ENCODE data around the gene TTC21B.

Gene TTC21B

DNA sequence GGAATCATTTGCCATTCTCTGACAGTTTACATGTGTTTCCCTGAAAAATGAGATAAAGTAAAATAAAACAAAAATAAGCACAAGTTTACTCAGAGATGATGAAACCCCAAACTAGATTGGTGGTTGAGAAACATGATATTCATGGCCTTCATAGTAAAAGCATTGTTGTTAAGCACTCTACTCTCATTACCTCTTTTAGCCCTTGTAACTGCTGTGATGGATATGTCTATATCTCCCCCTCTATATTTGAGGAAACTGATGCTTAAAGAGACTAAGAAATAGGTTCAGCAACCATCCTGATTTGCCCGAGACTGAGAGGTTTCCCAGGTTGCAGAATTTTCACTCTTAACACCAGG, 125.7 kb downstream of the TTC21B start:
- DNase-seq: no peak

DNA sequence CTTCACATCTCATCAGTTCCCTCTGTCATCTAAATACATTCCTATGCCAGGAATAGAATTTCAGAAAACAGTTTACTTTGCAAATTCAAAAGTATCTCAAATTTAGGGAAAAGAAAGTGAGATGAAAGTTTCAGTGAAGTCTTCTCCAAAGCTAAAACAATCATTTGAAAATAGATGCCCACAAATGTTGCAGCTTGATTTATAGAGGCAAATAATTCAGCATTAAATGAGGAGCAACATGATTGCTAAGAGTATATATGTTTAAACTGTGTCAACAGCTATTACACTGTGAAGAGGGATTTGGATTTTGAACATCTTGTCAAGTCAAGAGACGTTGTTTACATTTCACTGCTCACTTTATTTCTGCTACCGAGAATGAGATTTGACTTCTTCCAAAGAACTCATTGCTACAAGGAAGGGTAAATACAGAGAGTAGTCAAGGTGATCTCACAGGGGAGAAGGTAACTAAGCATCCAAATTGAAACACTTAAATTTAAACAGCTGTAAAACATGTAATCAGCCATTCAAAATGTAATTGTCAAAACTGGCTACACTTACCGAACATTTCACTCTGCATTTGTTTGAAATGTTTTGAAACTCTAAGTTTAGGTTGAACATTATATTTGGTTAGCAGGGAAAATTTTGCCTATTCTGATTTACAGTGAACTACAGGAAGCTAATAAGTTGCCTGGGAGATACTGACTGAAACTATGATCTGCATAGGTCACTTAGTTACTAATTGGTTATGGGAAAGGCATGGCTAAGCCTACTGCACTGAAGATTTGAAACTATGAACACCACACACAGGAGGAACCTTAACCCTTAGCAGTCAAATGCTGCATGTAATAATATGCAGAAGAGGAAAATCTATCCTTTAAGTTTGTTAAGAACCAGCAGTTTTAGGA, 126.3 kb downstream of the TTC21B start:
- DNase-seq: no peak

DNA sequence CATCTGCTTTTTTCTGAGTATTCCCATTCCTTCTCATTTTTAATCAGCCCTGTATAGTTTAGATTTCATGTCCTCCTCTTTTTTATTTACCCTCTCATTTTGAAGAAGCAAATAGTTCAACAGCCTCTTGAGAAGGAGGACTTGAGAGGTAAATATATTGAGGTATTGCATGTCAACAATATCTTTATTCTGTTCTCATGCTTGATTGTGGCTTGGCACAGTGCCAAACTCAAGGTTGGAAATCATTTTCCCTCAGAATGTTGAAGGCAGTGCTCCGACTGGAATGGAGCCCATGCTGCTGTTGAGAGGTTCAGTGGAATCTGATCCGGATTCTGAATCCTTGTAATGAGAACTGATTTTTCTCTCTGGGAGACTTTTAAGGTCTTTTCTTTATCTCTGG, 128.5 kb downstream of the TTC21B start:
- no peak for DNase-seq
